Endothelial cell of umbilical vein (primary cell): ENCODE results near the gene NT5C3A. TPM values are rescaled to one million over a fixed set of nuclear protein-coding genes. Genes with fewer than 3 reads are reported as not detected.

Source experiments
- BruUV-seq: library from RNA; stranded (reverse); fragments of 400-500 nt; replicated peaks from 2 replicates; lab custom pipeline; 2021; lab: Mats Ljungman, UMichigan
- CTCF ChIA-PET: fragments of 300-600, 350-600 bp; sonication (Branson Sonifier 250); formaldehyde crosslinking; loops from one replicate; lab custom pipeline; 2021; ENCODE audit warnings: antibody characterized with exemption, inconsistent platforms; lab: Charles Lee
- POLR2A ChIA-PET: fragments of 300-600, 350-600 bp; sonication (Branson Sonifier 250); formaldehyde crosslinking; loops from one replicate; lab custom pipeline; 2021; ENCODE audit warnings: antibody characterized with exemption, inconsistent platforms; lab: Charles Lee
- DNase-seq: peaks from one replicate; pipeline ENCODE4 v3.0.0-alpha.2; 2011; ENCODE audit warnings: low read depth, low spot score
- FAIRE-seq: peaks from 2 replicates; lab custom pipeline; 2011; peaks lifted over from hg19 to GRCh38; lab: Jason Lieb, UNC
- H2AFZ ChIP-seq: 2 replicates; pipeline ENCODE4 v1.6.0; 2012; ENCODE audit warnings: low read depth, low read length, control low read depth, inconsistent platforms
- H3K27ac ChIP-seq: 2 replicates; pipeline ENCODE4 v1.5.1; 2011; ENCODE audit warnings: low read depth, mild to moderate bottlenecking, control low read depth, low read length, moderate library complexity; ENCODE audit not compliant: insufficient read depth
- H3K27me3 ChIP-seq, 2 experiments: 2 replicates each; pipeline versions ENCODE4 v1.6.0 to v1.6.1; 2011; ENCODE audit warnings: low read length in 2 of 2, mixed read lengths in 1 of 2; ENCODE audit not compliant: control insufficient read depth in 2 of 2, insufficient read depth in 2 of 2
- H3K36me3 ChIP-seq, 2 experiments: 2 replicates in 1 of 2; 3 replicates in 1 of 2; pipeline ENCODE4 v1.5.1; 2011; ENCODE audit warnings: low read length in 2 of 2, mild to moderate bottlenecking in 1 of 2, moderate library complexity in 1 of 2; ENCODE audit not compliant: control insufficient read depth in 2 of 2, insufficient read depth in 2 of 2; ENCODE audit errors: extremely low read depth in 1 of 2
- H3K4me1 ChIP-seq: 3 replicates; pipeline ENCODE4 v1.5.1; 2011; ENCODE audit warnings: mild to moderate bottlenecking, low read length; ENCODE audit not compliant: control insufficient read depth, insufficient read depth; ENCODE audit errors: extremely low read depth
- H3K4me2 ChIP-seq: 2 replicates; pipeline ENCODE4 v1.6.1; 2011; ENCODE audit warnings: low read length, control low read depth, mixed read lengths; ENCODE audit not compliant: insufficient read depth
- H3K4me3 ChIP-seq, 3 experiments: fragments of 200-600 bp in 1 of 3; sonication (generic), shearing (Covaris generic) in 1 of 3; replicated peaks in 1 of 3; 2 replicates each; pipeline ENCODE4 v1.5.1; 2011 to 2016; ENCODE audit warnings: control low read depth in 3 of 3, low read length in 3 of 3, mild to moderate bottlenecking in 2 of 3, inconsistent platforms in 1 of 3, low read depth in 1 of 3, moderate library complexity in 1 of 3; ENCODE audit not compliant: insufficient read depth in 1 of 3
- H3K79me2 ChIP-seq: 2 replicates; pipeline ENCODE4 v1.6.0; 2012; ENCODE audit warnings: low read length, inconsistent platforms; ENCODE audit not compliant: control insufficient read depth, insufficient read depth
- H3K9ac ChIP-seq: replicated peaks from 2 replicates; pipeline ENCODE3; 2011; ENCODE audit warnings: low read length, control low read depth; ENCODE audit not compliant: insufficient read depth; ENCODE audit errors: extremely low read depth
- H3K9me1 ChIP-seq: replicated peaks from 3 replicates; pipeline ENCODE4 v1.6.0; 2011; ENCODE audit warnings: mild to moderate bottlenecking, low read length; ENCODE audit not compliant: control insufficient read depth, insufficient read depth; ENCODE audit errors: extremely low read depth
- H3K9me3 ChIP-seq: replicated peaks from 2 replicates; pipeline ENCODE4 v1.5.1; 2012; ENCODE audit warnings: low read length, inconsistent platforms; ENCODE audit not compliant: control insufficient read depth, insufficient read depth
- H4K20me1 ChIP-seq: replicated peaks from 2 replicates; pipeline ENCODE3; 2011; ENCODE audit warnings: mild to moderate bottlenecking, low read length; ENCODE audit not compliant: control insufficient read depth, insufficient read depth; ENCODE audit errors: extremely low read depth
- CTCF ChIP-seq, 2 donors: IDR thresholded peaks; 1 replicate in 1 of 2; 2 replicates in 1 of 2; pipeline ENCODE4 v1.5.1; 2011; ENCODE audit warnings: low read length in 2 of 2, mild to moderate bottlenecking in 2 of 2, moderate library complexity in 2 of 2, control low read depth in 1 of 2, inconsistent platforms in 1 of 2, low read depth in 1 of 2; ENCODE audit not compliant: insufficient read depth in 1 of 2; ENCODE audit errors: extremely low read depth in 1 of 2
- EZH2 ChIP-seq: IDR thresholded peaks from 2 replicates; pipeline ENCODE4 v1.6.1; 2012; ENCODE audit warnings: borderline replicate concordance, low read depth, mild to moderate bottlenecking, moderate library complexity, low read length, inconsistent platforms; ENCODE audit not compliant: severe bottlenecking
- FOS ChIP-seq: IDR thresholded peaks from 2 replicates; pipeline ENCODE4 v1.6.1; 2011; ENCODE audit warnings: mild to moderate bottlenecking, low read length, moderate library complexity, borderline replicate concordance; ENCODE audit not compliant: insufficient read depth
- GATA2 ChIP-seq: IDR thresholded peaks from 2 replicates; pipeline ENCODE4 v1.7.0; 2011; ENCODE audit warnings: low read depth, mild to moderate bottlenecking, moderate library complexity, mixed read lengths, low read length; ENCODE audit not compliant: insufficient read length, insufficient read depth
- JUN ChIP-seq: IDR thresholded peaks from 2 replicates; pipeline ENCODE4 v1.6.1; 2011; ENCODE audit warnings: borderline replicate concordance, low read depth; ENCODE audit not compliant: insufficient read length, insufficient read depth
- MYC ChIP-seq: IDR thresholded peaks from one replicate; pipeline ENCODE4 v1.6.1; 2011; ENCODE audit warnings: mild to moderate bottlenecking, low read depth, low read length
- POLR2A ChIP-seq: IDR thresholded peaks from 2 replicates; pipeline ENCODE4 v1.6.1; 2012; ENCODE audit warnings: low read depth, mild to moderate bottlenecking, control low read depth, low read length
- POLR2AphosphoS5 ChIP-seq: IDR thresholded peaks from 2 replicates; pipeline ENCODE4 v1.6.1; 2012; ENCODE audit warnings: low read depth, mild to moderate bottlenecking, control low read depth, low read length, moderate library complexity; ENCODE audit not compliant: insufficient read depth
- dilution Hi-C: fragments of 300-500 bp; cut with MboI; formaldehyde crosslinking; loops from one replicate; pipeline ENCODE4 v1.15.0; 2019; ENCODE audit warnings: low sequenced_read_pairs; ENCODE audit not compliant: extremely low pct_ligation_motif_present
- intact Hi-C: fragments of 100-400 bp; cut with micrococcal nuclease; formaldehyde crosslinking; loops from one replicate; pipeline ENCODE4 v1.10.0; 2022
- polyA plus RNA-seq, 4 experiments: library from polyadenylated mRNA; depleted of rRNA in 3 of 4; stranded (reverse) in 3 of 4; unstranded in 1 of 4; fragments of >200 nt; gene quantifications; 2 replicates each; pipeline versions ENCODE4 v1.2.1 to v1.2.3, GENCODE V29; 2011 to 2012; ENCODE audit warnings: missing spikeins in 1 of 4
- total RNA-seq: library from RNA; stranded (reverse); gene quantifications from 2 replicates; pipeline ENCODE4 v1.2.3, GENCODE V29; 2021
- TF ChIP-seq, protein P1 (sequence below): IDR thresholded peaks from 2 replicates; pipeline ENCODE4 v1.6.1; 2011; ENCODE audit not compliant: insufficient read depth, insufficient read length

NT5C3A gene
- total and polyA plus RNA-seq, 2 donors (not counting 3 experiments of a cell fraction or from before 2014, with no cell fraction given): 7.1 to 22.6 TPM

GRCh38 chr7:33070277-33070676, 7.7 kb upstream of the NT5C3A start:
- POLR2A ChIA-PET: no interaction called here
- no peak overlapping the region for H3K4me2 ChIP-seq

More at GRCh38 chr7:33070277-33070676, 7.7 kb upstream of the NT5C3A start:
- dilution Hi-C loops (no loop called here), intact Hi-C loops (no loop called here)
- peaks cover 10% of the 10 kb centered on the region for H3K4me1 ChIP-seq
- no peaks in the 10 kb centered on the region for H3K9me1 ChIP-seq
- H3K27ac ChIP-seq: no peak overlapping the region
- TF ChIP-seq POLR2AphosphoS5 (no peak), MYC (no peak), POLR2A (no peak), JUN (no peak), FOS (no peak), GATA2 (no peak), CTCF (IDR thresholded peaks at IDR 0.05; ENCODE audit: extremely low read depth in 1 of 2, insufficient read depth in 1 of 2, low read depth in 1 of 2, low read length in 2 of 2) (no peak), EZH2 (no peak)
- TF ChIP-seq, protein P1, sequence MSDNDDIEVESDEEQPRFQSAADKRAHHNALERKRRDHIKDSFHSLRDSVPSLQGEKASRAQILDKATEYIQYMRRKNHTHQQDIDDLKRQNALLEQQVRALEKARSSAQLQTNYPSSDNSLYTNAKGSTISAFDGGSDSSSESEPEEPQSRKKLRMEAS: no peak
- no peak overlapping the region for H3K9ac ChIP-seq
- H4K20me1 ChIP-seq: no peaks in the 10 kb centered on the region
- no peaks in the 10 kb centered on the region for H3K9me3 ChIP-seq
- H3K4me3 ChIP-seq: no peak overlapping the region
- H3K27me3 ChIP-seq: peaks cover 2 to 4% of the 10 kb centered on the region in 2 experiments
- no peaks in the 10 kb centered on the region for H3K36me3 ChIP-seq
- no peak for FAIRE-seq
- DNase-seq: no peak
- H2AFZ ChIP-seq: no peak overlapping the region
- no TSS peak for BruUV-seq
- no peaks in the 10 kb centered on the region for H3K79me2 ChIP-seq
- CTCF ChIA-PET: interaction anchor here (0.9 kb wide), 1 partner anchor 224 kb away, joined by 3 read pairs; no protein-coding TSS in a partner anchor
